Left ventricle myocardium superior (tissue), 1 donor: ENCODE data around the gene EIF2B5. TPM values are rescaled to one million over a fixed set of nuclear protein-coding genes. Genes with fewer than 3 reads are reported as not detected.

Experiments
- ATAC-seq: fragments of 200-7000 bp; cut with Tn5 transposase; one replicate; pipeline ENCODE4 v1.9.1; 2020; ENCODE audit warnings: mild to moderate bottlenecking, moderate library complexity
- DNase-seq: peaks from one replicate; pipeline ENCODE4 v3.0.0-alpha.2; 2020
- intact Hi-C: fragments of 100-400 bp; cut with micrococcal nuclease; formaldehyde crosslinking; loops from one replicate; pipeline ENCODE4 v1.11.0; 2022
- total RNA-seq: library from RNA; stranded (reverse); fragmentation: NEBNext Ultra II Directional; extraction: Animal tissue kit (Norgen Biotek cat#: 25700); gene quantifications from one replicate; pipeline ENCODE4 v1.2.1, GENCODE V29; 2021
- donor health status: DM: no; HTN: yes; CAD: no; lungs with severe emphysema.

EIF2B5 gene
- total RNA-seq, 1 donor from 2014 or later: 33.1 TPM

DNA sequence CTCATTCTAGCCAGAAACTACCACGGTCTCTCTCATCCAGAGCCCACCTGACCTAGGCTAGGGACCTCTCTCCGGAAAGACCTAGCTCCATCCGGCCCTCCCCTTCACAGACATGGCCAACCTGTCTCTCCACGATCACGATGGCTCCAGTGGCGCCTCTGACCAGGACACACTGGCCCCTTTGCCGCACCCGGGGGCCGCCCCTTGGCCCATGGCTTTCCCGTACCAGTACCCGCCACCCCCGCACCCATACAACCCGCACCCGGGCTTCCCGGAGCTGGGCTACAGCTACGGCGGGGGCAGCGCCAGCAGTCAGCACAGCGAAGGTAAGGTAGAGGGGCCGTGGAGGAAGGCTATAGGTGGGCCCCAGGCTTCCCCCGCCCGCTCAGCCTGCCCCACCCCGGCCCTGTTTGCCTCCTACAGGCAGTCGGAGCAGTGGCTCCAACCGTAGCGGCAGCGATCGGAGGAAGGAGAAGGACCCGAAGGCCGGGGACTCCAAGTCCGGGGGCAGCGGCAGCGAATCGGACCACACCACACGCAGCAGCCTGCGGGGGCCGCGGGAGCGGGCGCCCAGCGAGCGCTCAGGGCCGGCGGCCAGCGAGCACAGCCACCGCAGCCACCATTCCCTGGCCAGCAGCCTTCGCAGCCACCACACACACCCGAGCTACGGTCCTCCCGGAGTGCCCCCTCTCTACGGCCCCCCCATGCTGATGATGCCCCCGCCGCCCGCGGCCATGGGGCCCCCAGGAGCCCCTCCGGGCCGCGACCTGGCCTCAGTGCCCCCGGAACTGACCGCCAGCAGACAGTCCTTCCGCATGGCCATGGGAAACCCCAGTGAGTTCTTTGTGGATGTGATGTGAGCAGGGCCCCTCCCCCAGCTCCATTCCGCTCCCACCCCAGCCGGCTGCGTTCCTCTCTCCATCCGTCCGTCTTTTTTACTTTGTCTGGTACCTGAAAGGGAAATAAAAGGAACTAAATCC is 35.0 kb downstream of the EIF2B5 start:
- DNase-seq (no peak), ATAC-seq (no peak)
- intact Hi-C loops: no loop called here

DNA sequence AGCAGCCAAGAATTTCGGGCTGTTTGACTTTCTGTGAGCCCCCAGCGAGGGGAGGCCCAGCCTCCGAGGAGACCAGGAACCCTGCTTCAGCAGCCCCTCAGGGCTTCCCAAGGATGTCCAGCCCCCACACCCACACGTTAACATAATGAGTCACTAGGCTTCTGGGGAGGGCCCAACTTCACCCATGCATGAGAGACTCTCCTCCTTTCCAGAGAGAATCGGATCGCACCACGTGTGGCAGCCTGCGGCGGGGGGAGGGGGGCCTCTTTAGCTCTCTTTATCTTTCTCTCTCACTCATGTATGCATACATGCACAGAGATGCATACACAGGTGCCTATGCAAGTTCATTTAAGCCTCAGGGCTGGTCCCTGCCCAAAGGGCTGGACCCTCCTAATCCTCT is 36.4 kb downstream of the EIF2B5 start:
- intact Hi-C loops: no loop called here

DNA sequence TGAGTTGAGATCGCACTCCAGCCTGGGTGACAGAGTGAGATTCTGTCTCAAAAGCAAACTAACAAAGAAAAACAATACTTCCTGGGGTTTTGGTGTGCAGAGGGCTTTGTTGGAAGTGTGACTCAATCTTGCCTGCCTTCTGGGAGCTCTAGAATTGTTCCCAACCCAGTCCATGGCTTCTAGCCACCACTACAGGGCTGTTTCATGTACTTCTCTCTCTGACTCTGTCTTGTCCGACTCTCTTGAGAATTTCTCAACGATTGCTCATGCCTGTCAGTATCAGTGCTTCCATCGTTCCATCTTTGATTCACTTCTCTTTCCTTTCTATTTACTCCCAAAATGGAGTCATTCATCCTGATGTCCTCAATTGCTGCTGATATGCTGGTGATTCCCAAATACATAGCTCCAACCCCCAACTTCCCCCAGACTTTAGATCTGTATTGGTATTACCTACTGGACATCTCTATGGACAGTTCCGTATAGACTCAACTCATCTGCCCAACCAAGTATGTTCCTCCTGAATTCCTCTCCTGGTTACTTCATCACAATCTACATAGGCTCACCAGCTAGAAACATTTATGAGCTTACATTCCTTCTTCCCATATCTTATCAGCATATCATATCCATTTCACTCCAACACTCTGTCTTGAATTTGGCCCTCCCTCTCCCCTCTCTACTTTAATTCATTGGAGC is 37.7 kb downstream of the EIF2B5 start:
- no peak for DNase-seq
- intact Hi-C loops: no loop called here

More for the DNA sequence above, 36.4 kb downstream of the EIF2B5 start:
- DNase-seq (no peak), ATAC-seq (no peak)

DNA sequence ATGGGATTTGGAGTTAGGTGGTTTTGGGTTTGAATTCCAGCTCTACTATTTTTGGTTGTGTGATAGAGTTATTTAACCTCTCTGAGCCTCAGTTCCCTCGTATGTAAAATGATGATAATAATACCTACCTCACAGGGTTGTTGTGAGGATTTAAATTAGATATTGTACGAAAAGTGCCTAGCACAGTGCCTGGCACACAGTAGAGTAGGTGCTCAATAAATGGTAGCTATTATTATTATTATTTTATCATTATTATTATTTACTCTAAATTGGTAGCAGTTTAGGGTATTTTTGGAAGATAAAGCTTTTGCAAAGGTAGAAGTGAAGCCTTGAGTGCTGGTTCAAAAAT is 38.2 kb downstream of the EIF2B5 start:
- intact Hi-C loops: no loop called here
- ATAC-seq (no peak), DNase-seq (no peak)

More for the DNA sequence above, 37.7 kb downstream of the EIF2B5 start:
- no peak for ATAC-seq

DNA sequence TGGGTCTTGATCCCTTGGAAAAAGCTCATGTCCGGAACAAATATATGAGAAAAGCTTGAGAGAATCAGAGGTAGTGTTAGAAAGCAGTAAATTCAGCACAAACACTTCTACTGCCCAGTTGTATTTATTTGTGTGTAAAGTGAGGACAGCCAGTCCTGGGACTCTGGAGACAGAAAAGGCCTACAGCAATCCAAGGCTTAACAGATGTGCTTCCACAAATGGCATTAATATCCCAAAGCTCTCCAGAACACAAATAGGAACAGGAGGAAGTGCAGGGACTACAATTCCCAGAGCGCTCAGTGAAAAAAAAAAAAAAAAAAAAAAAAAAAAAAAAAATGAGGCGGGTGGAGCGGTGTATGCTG is 39.1 kb downstream of the EIF2B5 start:
- DNase-seq: no peak
- ATAC-seq: no peak
- intact Hi-C loops: no loop called here

DNA sequence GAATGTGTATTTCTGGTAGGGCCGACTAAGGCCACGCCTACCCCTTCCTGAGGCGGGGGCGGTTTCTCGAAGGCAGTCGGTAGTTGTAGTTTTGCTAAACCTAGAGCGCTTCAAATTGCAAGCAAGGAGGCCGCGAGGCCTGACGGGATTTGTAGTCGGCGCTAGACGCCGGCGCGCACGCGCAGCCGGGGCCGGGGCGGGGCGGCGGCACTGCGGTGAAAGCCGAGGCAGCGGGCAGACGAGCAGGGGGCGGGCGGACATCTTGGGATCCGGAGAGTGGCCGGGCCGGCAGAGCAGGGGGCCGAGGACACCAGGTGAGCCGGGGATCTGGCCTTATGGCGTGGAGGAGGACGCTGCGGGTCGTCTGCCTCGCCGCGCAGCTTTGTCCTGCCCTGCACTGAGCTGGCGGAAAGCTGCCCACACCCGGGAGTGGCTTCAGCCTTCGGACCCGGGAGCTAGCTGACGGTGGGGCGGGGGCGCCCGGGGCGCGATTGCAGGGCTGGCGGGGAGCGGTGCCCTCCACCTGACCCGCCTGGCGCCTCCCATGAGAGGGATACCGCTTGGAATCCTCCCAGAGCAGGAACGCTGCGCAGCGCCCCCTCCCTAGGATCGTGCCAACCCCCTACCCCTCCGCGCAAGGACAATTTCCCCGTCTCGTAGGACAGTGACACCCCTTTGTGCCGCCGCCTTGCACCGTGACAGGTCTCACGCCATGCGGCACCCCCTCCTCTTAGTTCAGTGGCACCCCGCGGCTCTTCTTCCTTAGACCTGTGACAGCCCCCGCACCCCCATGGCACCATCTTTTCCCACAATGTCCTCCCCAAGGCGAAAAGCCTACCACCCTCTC is 39.7 kb downstream of the EIF2B5 start, which contains the start of gene AP2M1:
TSS of gene AP2M1 (plus strand) at position 210 of the 847 bp plus-strand sequence. CDS start 2,139 bp downstream, outside the sequence.
- DNase-seq (peak; percentile 99), ATAC-seq (peak; percentile 91)
- intact Hi-C loops: no loop called here

DNA sequence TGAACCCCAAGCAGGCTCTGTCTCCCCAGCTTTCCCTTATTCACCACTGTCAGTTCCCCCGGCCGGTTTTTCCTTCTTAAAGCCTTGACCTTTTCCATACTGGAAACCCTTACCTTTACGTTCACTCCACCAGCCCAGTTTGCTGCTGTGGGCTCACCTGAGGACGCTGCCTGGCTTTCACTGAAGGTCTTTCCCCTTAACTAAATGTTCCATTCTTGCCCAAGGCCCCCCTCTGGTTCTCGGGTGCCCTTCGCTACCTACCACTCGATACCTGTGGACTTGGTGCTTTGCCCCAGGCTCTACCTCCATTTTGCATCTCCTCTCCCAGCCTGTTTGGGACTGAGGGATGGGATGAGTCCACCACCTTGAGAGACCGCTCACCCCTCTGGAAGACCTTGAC is 40.3 kb downstream of the EIF2B5 start:
- intact Hi-C loops: no loop called here
- ATAC-seq (no peak), DNase-seq (no peak)

DNA sequence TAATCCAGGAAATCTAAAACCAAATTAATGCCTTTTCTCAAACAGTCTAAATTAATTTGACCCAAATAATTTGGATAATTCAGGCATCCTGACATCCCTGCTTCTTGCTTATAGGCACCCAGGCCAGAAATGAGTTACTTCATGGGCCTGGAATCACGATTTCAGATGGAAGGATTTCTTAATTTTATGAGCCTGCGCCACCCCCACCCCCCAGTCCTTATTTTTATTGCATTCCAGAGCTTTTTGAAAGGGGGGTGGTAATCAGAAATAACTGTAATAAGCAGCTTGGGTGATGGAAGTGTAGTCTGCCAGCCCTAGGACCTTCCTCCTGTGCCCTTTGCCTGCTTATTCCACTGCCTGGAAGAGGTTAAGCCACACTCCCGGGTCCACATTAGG is 40.8 kb downstream of the EIF2B5 start:
- intact Hi-C loops: no loop called here
- DNase-seq (no peak), ATAC-seq (no peak)

DNA sequence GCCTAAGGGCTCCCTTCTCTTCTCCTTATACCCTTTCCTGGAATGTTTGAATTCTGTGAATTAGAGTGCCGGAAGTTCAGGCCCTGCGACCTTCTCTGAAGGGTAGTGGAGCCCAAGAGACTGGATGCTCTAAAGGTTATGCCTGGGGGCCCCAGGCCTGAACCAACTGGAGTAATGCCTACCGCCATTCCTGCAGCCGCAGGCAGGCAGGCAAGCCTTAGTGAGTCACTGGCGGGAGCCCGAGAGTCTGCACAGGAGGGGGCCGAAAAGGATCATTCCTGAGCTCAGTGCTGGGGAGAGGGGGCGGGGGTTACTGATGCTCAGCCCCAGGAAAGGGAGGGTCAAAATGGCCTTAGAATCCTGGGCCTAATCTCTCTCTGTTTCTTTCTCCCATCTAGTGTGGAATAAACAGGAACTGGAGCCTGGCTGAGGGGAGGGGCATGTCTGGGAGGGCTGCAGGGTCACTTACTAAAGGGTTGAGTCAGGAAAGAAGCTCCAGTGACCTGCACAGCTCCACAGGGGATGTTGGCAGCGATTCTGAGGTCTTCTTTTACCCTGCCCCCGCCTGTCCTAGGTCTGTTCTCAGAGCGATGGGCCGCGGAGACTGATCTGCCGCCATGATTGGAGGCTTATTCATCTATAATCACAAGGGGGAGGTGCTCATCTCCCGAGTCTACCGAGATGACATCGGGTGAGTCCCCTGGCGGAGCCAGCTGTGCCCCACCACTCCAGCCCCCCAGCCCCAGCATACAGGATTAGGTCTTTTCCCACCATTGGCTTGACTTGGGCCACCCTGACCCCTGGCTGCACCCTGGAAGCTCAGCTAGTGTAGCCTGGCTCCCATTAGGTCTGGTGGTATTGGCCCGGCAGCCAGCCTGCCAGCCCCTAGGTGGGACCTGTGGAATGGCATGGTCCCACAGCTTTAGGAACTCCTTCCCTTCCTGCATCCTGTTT is 41.5 kb downstream of the EIF2B5 start:
- intact Hi-C loops: no loop called here
- ATAC-seq (peak; percentile 34), DNase-seq (peak; percentile 76)

DNA sequence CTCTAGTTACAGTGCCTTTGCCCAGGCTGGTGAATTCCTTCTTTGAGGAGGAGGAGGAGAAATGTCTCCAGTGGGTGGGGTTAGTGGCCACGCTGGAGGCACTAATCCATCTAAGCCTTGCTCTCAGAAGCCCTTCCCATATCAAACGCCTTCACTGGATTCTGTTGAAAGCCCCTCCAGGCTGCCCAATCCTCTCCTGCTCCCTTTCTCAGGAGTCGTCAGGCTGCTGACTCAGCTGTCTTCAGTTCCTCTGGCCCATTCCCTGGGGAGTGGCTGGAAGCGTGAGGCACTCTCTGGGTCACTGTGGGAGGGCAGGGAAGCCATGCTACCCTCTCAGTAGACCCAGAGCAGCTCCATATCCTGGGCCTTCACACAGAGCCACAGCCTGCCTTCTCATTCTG is 42.2 kb downstream of the EIF2B5 start:
- intact Hi-C loops: no loop called here
- no peak for DNase-seq

DNA sequence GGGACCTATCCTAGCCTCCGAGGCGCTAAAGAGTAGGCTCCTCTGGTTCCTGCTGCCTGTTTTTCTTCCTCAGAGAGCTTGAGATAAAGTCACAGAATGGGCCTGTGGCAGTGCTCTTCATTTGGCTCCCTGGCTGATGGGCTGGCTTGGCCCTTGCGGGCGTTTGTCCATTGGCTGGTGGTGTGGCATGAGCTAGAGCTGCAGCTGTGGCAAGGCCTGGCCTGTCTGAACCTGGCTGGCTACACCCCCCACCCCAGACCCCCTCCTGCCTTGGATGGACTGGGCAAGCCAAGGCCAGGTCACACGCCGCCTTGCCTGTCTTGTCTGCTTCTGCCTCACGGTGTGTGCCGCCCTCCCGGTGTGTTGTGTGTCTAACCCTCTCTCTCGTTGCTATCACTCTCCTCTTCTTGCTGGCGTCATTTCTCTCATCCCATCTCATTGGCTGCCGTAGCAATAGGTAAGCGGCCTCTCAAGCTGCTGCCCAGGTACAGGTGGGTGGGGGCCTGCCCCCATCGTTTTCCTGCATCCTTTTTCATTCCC is 42.7 kb downstream of the EIF2B5 start:
- intact Hi-C loops: no loop called here
- DNase-seq (no peak), ATAC-seq (no peak)

More for the DNA sequence above, 42.2 kb downstream of the EIF2B5 start:
- ATAC-seq: no peak

DNA sequence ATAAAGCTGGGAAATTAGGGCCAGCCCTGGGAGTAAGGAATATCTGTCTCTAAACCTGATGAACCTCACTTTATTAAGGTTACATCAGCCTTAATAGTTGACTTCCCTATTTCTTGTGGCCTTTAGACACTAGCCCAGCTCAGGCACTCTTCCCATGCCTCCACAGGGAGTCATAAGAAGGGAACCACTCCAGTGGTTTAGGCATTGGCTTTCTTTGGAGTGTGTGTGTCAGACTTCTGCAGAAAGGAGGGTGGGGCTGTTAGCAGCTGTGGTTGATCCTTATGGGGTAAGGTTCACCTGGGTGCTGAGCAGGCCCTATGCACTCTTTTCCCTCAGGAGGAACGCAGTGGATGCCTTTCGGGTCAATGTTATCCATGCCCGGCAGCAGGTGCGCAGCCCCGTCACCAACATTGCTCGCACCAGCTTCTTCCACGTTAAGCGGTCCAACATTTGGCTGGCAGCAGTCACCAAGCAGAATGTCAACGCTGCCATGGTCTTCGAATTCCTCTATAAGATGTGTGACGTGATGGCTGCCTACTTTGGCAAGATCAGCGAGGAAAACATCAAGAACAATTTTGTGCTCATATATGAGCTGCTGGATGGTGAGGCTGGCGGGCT is 43.5 kb downstream of the EIF2B5 start:
- ATAC-seq: no peak
- intact Hi-C loops: no loop called here
- no peak for DNase-seq

DNA sequence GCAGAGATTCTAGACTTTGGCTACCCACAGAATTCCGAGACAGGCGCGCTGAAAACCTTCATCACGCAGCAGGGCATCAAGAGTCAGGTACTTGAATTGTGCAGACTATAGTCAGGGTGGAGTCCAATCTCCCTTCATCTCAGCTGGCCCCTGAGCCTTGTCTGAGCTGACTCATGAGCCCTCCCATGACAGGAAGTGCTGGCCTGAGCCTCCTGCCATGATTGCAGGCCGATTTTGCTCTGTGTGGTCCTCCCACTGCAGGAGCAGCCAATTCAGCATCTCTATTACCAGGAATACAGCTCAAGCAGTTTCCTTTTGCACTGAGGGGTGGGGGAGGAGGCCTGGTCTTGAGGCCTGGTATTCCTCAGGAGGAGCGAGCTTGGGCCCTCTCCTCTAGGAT is 45.0 kb downstream of the EIF2B5 start:
- ATAC-seq (no peak), DNase-seq (no peak)
- intact Hi-C loops: no loop called here

DNA sequence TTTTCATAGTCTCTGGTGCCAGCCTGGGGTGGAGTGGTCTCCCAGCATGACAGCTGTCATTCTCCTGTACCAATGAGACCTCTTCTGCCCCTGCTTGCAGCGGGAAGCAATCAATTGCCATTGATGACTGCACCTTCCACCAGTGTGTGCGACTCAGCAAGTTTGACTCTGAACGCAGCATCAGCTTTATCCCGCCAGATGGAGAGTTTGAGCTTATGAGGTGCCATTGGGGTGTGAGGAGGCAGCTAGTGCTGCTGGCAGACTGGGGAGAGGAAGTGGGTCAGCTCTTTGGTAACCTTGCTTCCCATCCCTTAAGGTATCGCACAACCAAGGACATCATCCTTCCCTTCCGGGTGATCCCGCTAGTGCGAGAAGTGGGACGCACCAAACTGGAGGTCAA is 46.4 kb downstream of the EIF2B5 start:
- ATAC-seq (no peak), DNase-seq (no peak)
- intact Hi-C loops: no loop called here

DNA sequence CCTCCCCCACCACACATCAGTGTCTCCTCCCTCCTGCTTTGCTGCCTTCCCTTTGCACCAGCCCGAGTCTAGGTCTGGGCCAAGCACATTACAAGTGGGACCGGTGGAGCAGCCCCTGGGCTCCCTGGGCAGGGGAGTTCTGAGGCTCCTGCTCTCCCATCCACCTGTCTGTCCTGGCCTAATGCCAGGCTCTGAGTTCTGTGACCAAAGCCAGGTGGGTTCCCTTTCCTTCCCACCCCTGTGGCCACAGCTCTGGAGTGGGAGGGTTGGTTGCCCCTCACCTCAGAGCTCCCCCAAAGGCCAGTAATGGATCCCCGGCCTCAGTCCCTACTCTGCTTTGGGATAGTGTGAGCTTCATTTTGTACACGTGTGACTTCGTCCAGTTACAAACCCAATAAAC is 48.5 kb downstream of the EIF2B5 start:
- intact Hi-C loops: no loop called here
- ATAC-seq: no peak
- DNase-seq: no peak

DNA sequence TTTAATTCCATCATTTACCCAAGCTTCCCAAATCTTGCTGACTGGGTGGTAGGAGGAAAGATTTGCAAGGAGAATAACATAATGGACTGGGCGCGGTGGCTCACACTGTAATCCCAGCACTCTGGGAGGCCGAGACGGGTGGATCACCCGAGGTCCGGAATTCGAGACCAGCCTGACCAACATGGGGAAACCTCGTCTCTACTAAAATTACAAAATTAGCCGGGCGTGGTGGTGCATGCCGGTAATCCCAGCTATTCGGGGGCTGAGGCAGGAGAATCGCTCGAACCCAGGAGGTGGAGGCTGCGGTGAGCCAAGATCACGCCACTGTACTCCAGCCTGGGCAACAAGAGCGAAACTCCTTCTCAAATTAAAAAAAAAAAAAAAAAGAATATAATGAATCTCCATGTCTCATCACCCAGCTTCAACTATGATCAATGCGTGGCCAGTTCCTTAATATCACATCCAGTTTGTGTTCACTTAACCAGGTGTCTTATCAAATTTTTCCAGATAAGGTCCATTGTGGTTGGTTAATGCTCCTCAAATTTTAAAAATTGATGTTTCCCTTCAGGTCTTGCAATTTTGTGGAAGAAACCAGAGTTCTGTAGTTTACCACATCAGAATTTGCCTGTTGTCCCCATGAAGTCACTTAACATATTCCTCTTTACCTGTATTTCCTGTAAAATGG is 49.5 kb downstream of the EIF2B5 start:
- ATAC-seq (no peak), DNase-seq (no peak)
- intact Hi-C loops: no loop called here

DNA sequence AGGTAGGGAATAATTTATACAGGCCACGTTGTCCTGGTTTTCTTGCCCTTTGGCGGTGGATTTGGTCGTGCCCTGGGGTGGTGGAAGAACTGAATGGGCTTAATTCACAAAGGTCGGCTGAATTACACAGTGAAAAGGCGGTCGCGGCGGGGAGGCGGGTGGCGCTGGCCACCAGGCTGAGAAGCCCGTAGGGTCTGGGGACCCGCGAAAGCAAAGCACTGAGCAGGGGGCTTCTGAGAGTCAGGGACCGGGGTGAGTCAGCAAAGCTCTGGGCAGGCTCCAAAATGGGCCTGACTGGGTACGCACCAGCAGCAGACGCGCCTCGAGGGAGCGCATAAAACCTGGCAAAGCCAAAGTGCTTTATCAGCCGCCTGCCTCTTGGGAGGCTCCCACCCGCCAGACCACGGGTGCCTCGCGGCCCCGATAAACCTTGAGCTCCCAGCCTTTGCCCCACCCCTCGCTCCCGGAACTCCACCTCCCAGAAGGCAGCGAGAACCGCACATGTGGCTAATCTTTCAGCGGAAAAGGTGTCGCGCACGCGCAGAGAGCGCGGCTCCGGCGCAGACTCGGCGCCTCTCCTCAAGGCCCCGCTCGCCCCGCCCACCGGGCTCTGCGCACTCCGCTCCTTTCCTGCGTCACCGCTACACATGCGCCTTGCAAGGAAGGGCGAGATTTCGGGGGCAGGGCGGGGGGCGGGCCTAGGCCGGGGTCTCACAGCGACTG is 50.5 kb downstream of the EIF2B5 start:
- ATAC-seq (peak; percentile 97), DNase-seq (peak; percentile 100)
- intact Hi-C loops: no loop called here
